ENCODE results near the gene KCNJ11.

- no peak for TF ChIP-seq CTCF (IDR thresholded peaks at IDR 0.05; ENCODE audit: poor library complexity)
- no peak for TF ChIP-seq EZH2phosphoT487 (IDR thresholded peaks at IDR 0.05; ENCODE audit: low read depth, severe bottlenecking, unreplicated experiment)
- no peak for TF ChIP-seq EZH2 (IDR thresholded peaks at IDR 0.05; ENCODE audit: borderline replicate concordance)
These were observed 35.3 kb downstream of the KCNJ11 start for GRCh38 chr11:17352950-17353820.
